Right renal cortex interstitium (tissue), 3 donors: Measurements from ENCODE around the gene CPT1A. TPM values are rescaled to one million over a fixed set of nuclear protein-coding genes. Genes with fewer than 3 reads are reported as not detected.

Experiments used
- DNase-seq, 3 donors: peaks; one replicate each; pipeline ENCODE4 v3.0.0-alpha.2; 2013; ENCODE audit warnings: low read depth in 3 of 3, low spot score in 2 of 3
- polyA plus RNA-seq, 3 donors: library from polyadenylated mRNA; unstranded; fragments of 120-200 nt; gene quantifications; one replicate each; pipeline ENCODE4 v1.2.1, GENCODE V29; 2013; ENCODE audit not compliant: insufficient read length in 3 of 3

CPT1A gene
- polyA plus RNA-seq, 3 donors = 34.9 to 39.6 (median 35.0) TPM

GRCh38 chr11:68832476-68833181, 9.1 kb downstream of the CPT1A start:
- DNase-seq = no peak

GRCh38 chr11:68831124-68831523, 10.6 kb downstream of the CPT1A start:
- DNase-seq = no peak

- DNase-seq = no peak
Measured at GRCh38 chr11:68829581-68829980, 12.1 kb downstream of the CPT1A start.

GRCh38 chr11:68828957-68829356, 12.8 kb downstream of the CPT1A start:
- DNase-seq = no peak

- no peak for DNase-seq
Measured at GRCh38 chr11:68828155-68828931, 13.4 kb downstream of the CPT1A start.

GRCh38 chr11:68827733-68828132, 14.0 kb downstream of the CPT1A start:
- no peak for DNase-seq

- DNase-seq = no peak
Measured at GRCh38 chr11:68826726-68827125, 15.0 kb downstream of the CPT1A start.

GRCh38 chr11:68825571-68825970, 16.1 kb downstream of the CPT1A start:
- DNase-seq = no peak

GRCh38 chr11:68822546-68822945, 19.2 kb downstream of the CPT1A start:
- DNase-seq = no peak

GRCh38 chr11:68821670-68822069, 20.0 kb downstream of the CPT1A start:
- no peak for DNase-seq

- DNase-seq = no peak
Measured at GRCh38 chr11:68819362-68819761, 22.4 kb downstream of the CPT1A start.

- no peak for DNase-seq
Measured at GRCh38 chr11:68818181-68818580, 23.5 kb downstream of the CPT1A start.

- no peak for DNase-seq
Measured at GRCh38 chr11:68817554-68817953, 24.2 kb downstream of the CPT1A start.

GRCh38 chr11:68816917-68817419, 24.7 kb downstream of the CPT1A start:
- DNase-seq = no peak

GRCh38 chr11:68816251-68816776, 25.4 kb downstream of the CPT1A start:
- no peak for DNase-seq

- no peak for DNase-seq
Measured at GRCh38 chr11:68813773-68814172, 27.9 kb downstream of the CPT1A start.

- no peak for DNase-seq
Measured at GRCh38 chr11:68812526-68812925, 29.2 kb downstream of the CPT1A start.

GRCh38 chr11:68810164-68810563, 31.6 kb downstream of the CPT1A start:
- no peak for DNase-seq

- DNase-seq = no peak
Measured at GRCh38 chr11:68809506-68809905, 32.2 kb downstream of the CPT1A start.

- DNase-seq = no peak
Measured at GRCh38 chr11:68808787-68809186, 32.9 kb downstream of the CPT1A start.

GRCh38 chr11:68806931-68807844, 34.5 kb downstream of the CPT1A start:
- DNase-seq = no peak
